NCI-H2196 treated with DMSO at 0.1 percent for 48 hours (cell line): ENCODE data around the gene PCDHB4.
"Not testable (repeated sequence)": the region's sequence is repeated elsewhere in the genome, so short reads cannot be mapped to it uniquely, and the experiment has no call there.

Experiments
- DNase-seq: peaks from one replicate; lab custom pipeline; 2025; ENCODE audit not compliant: unreplicated experiment; lab: John Stamatoyannopoulos, UW

The PCDHB4 gene

GRCh38 chr5:141149812-141150211, 28.2 kb downstream of the PCDHB4 start, which contains the start of gene PCDHB6:
TSS of gene PCDHB6 (plus strand) at chr5:141150057. CDS start at chr5:141150258, 201 bp downstream.
- DNase-seq = no peak

GRCh38 chr5:141150224-141150992, 28.8 kb downstream of the PCDHB4 start:
- DNase-seq = no peak

- no peak for DNase-seq
These were observed 29.3 kb downstream of the PCDHB4 start for GRCh38 chr5:141150993-141151325.

GRCh38 chr5:141151632-141152031, 30.0 kb downstream of the PCDHB4 start:
- DNase-seq = not testable (repeated sequence)

- DNase-seq = not testable (repeated sequence)
These were observed 30.5 kb downstream of the PCDHB4 start for GRCh38 chr5:141152096-141152495.

- no peak for DNase-seq
These were observed 34.1 kb downstream of the PCDHB4 start for GRCh38 chr5:141155540-141156374.

- DNase-seq = not testable (repeated sequence)
These were observed 35.7 kb downstream of the PCDHB4 start for GRCh38 chr5:141157356-141157755.

- DNase-seq = not testable (repeated sequence)
These were observed 36.3 kb downstream of the PCDHB4 start for GRCh38 chr5:141157901-141158300.

- no peak for DNase-seq
These were observed 51.0 kb downstream of the PCDHB4 start, which contains the start of gene PCDHB7 for GRCh38 chr5:141172381-141173204. TSS of gene PCDHB7 (plus strand) at chr5:141172644. CDS start at chr5:141172836, 192 bp downstream.

GRCh38 chr5:141174291-141175104, 52.9 kb downstream of the PCDHB4 start:
- DNase-seq = not testable (repeated sequence)
